H1 (cell line): Measurements from ENCODE around the gene ASTN2. TPM values are rescaled to one million over a fixed set of nuclear protein-coding genes. Genes with fewer than 3 reads are reported as not detected.

Experiments used
- CTCF ChIA-PET: fragments of 300-600 bp; sonication (Branson Sonifier 250); formaldehyde crosslinking; loops from one replicate; lab custom pipeline; 2021; ENCODE audit not compliant: partially characterized antibody; lab: Charles Lee
- POLR2A ChIA-PET: fragments of 300-600 bp; sonication (Branson Sonifier 250); formaldehyde crosslinking; loops from one replicate; lab custom pipeline; 2021; ENCODE audit warnings: inconsistent platforms; ENCODE audit not compliant: partially characterized antibody; lab: Charles Lee
- DNase-seq, 2 experiments: peaks; one replicate each; pipeline versions ENCODE4 v3.0.0 to v3.0.0-alpha.2; 2010 to 2022; ENCODE audit warnings: low spot score in 2 of 2, low read depth in 1 of 2, mixed read lengths in 1 of 2
- FAIRE-seq: peaks from 2 replicates; lab custom pipeline; 2011; peaks lifted over from hg19 to GRCh38; lab: Jason Lieb, UNC
- H2AFZ ChIP-seq: 2 replicates; pipeline ENCODE4 v1.8.1; 2012; ENCODE audit warnings: low read length, inconsistent platforms
- H2AK5ac ChIP-seq: 2 replicates; pipeline ENCODE4 v1.6.1; 2013; ENCODE audit warnings: low read depth, low read length
- H2BK120ac ChIP-seq: replicated peaks from 2 replicates; pipeline ENCODE3; 2013; ENCODE audit warnings: low read depth, low read length, inconsistent platforms
- H2BK12ac ChIP-seq: 2 replicates; pipeline ENCODE4 v1.6.1; 2013; ENCODE audit warnings: low read depth, low read length
- H2BK15ac ChIP-seq: 2 replicates; pipeline ENCODE4 v1.6.1; 2013; ENCODE audit warnings: low read length
- H2BK20ac ChIP-seq: 2 replicates; pipeline ENCODE4 v1.6.1; 2013; ENCODE audit warnings: low read length
- H2BK5ac ChIP-seq: 2 replicates; pipeline ENCODE4 v1.6.1; 2013; ENCODE audit warnings: low read depth, low read length
- H3K14ac ChIP-seq: 2 replicates; pipeline ENCODE4 v1.6.1; 2013; ENCODE audit warnings: inconsistent platforms; ENCODE audit not compliant: insufficient read length
- H3K18ac ChIP-seq: 2 replicates; pipeline ENCODE4 v1.6.1; 2013; ENCODE audit warnings: low read length; ENCODE audit errors: extremely low read depth
- H3K23ac ChIP-seq: 2 replicates; pipeline ENCODE4 v1.6.1; 2013; ENCODE audit warnings: inconsistent platforms; ENCODE audit not compliant: insufficient read length
- H3K23me2 ChIP-seq: 2 replicates; pipeline ENCODE4 v1.6.1; 2013; ENCODE audit warnings: low read depth, low read length
- H3K27ac ChIP-seq: 2 replicates; pipeline ENCODE4 v1.6.1; 2011; ENCODE audit warnings: low read depth, low read length, inconsistent platforms
- H3K27me3 ChIP-seq, 4 experiments: replicated peaks in 1 of 4; 1 replicate in 1 of 4; 2 replicates in 3 of 4; pipeline versions ENCODE4 v1.6.1 to v1.8.1; 2011 to 2013; ENCODE audit warnings: low read length in 3 of 4, mild to moderate bottlenecking in 3 of 4, inconsistent platforms in 2 of 4, mixed read lengths in 2 of 4, moderate library complexity in 1 of 4; ENCODE audit not compliant: control insufficient read depth in 3 of 4, insufficient read depth in 3 of 4; ENCODE audit errors: extremely low read depth in 1 of 4
- H3K36me3 ChIP-seq, 4 experiments: 2 replicates each; pipeline versions ENCODE4 v1.6.1 to v1.8.1; 2011 to 2013; ENCODE audit warnings: mild to moderate bottlenecking in 4 of 4, low read length in 3 of 4, moderate library complexity in 2 of 4, control low read depth in 1 of 4, inconsistent platforms in 1 of 4; ENCODE audit not compliant: insufficient read depth in 4 of 4, control insufficient read depth in 2 of 4
- H3K4ac ChIP-seq: replicated peaks from 2 replicates; pipeline ENCODE3; 2013; ENCODE audit warnings: low read length, low read depth, mixed read lengths, inconsistent platforms; ENCODE audit not compliant: insufficient read length
- H3K4me1 ChIP-seq, 4 experiments: replicated peaks in 1 of 4; 1 replicate in 1 of 4; 2 replicates in 3 of 4; pipeline versions ENCODE4 v1.6.1 to v1.8.1; 2011 to 2013; ENCODE audit warnings: low read length in 3 of 4, inconsistent platforms in 2 of 4, mixed read lengths in 1 of 4; ENCODE audit not compliant: insufficient read depth in 4 of 4, control insufficient read depth in 3 of 4
- H3K4me2 ChIP-seq, 2 experiments: 2 replicates each; pipeline versions ENCODE4 v1.6.1 to v1.8.1; 2011 to 2013; ENCODE audit warnings: low read depth in 2 of 2, low read length in 2 of 2, control low read depth in 1 of 2, inconsistent platforms in 1 of 2, mild to moderate bottlenecking in 1 of 2; ENCODE audit not compliant: insufficient read depth in 1 of 2
- H3K4me3 ChIP-seq, 4 experiments: fragments of 200-600, 300-600 bp in 1 of 4; sonication (generic), shearing (Covaris generic), sonication (Bioruptor Twin) in 1 of 4; 2 replicates each; pipeline versions ENCODE4 v1.5.1 to v1.8.1; 2011 to 2016; ENCODE audit warnings: low read length in 4 of 4, low read depth in 3 of 4, control low read depth in 2 of 4, inconsistent platforms in 2 of 4, mild to moderate bottlenecking in 2 of 4, mixed read lengths in 1 of 4, moderate library complexity in 1 of 4; ENCODE audit not compliant: insufficient read depth in 2 of 4; ENCODE audit errors: extremely low read depth in 1 of 4
- H3K56ac ChIP-seq: replicated peaks from 2 replicates; pipeline ENCODE3; 2013; ENCODE audit warnings: low read depth, mild to moderate bottlenecking, mixed read lengths, low read length, inconsistent platforms; ENCODE audit not compliant: insufficient read length
- H3K79me1 ChIP-seq: 2 replicates; pipeline ENCODE4 v1.6.1; 2013; ENCODE audit warnings: low read depth, low read length, control low read depth
- H3K79me2 ChIP-seq, 2 experiments: 2 replicates each; pipeline versions ENCODE4 v1.6.1 to v1.8.1; 2012 to 2013; ENCODE audit warnings: low read length in 2 of 2, mild to moderate bottlenecking in 2 of 2, inconsistent platforms in 1 of 2; ENCODE audit not compliant: insufficient read depth in 2 of 2, control insufficient read depth in 1 of 2
- H3K9ac ChIP-seq, 4 experiments: replicated peaks in 1 of 4; 1 replicate in 1 of 4; 2 replicates in 3 of 4; pipeline versions ENCODE4 v1.6.1 to v1.8.1; 2011 to 2013; ENCODE audit warnings: low read depth in 3 of 4, low read length in 3 of 4, control low read depth in 2 of 4, mild to moderate bottlenecking in 2 of 4, moderate library complexity in 2 of 4, inconsistent platforms in 1 of 4; ENCODE audit errors: extremely low read depth in 1 of 4
- H3K9me3 ChIP-seq, 2 experiments: 2 replicates each; pipeline versions ENCODE4 v1.6.1 to v1.8.1; 2012 to 2013; ENCODE audit warnings: mild to moderate bottlenecking in 2 of 2, moderate library complexity in 2 of 2, control low read depth in 1 of 2, inconsistent platforms in 1 of 2, low read depth in 1 of 2, low read length in 1 of 2, mixed read lengths in 1 of 2; ENCODE audit not compliant: insufficient read depth in 2 of 2
- H4K20me1 ChIP-seq, 2 experiments: replicated peaks in 1 of 2; 2 replicates each; pipeline versions ENCODE3 to v1.8.1; 2011 to 2013; ENCODE audit warnings: inconsistent platforms in 2 of 2, low read length in 2 of 2, mild to moderate bottlenecking in 1 of 2; ENCODE audit not compliant: insufficient read depth in 2 of 2, control insufficient read depth in 1 of 2
- H4K5ac ChIP-seq: 2 replicates; pipeline ENCODE4 v1.6.1; 2013; ENCODE audit warnings: low read length, low read depth, mixed read lengths, inconsistent platforms; ENCODE audit not compliant: insufficient read length
- H4K8ac ChIP-seq: 2 replicates; pipeline ENCODE4 v1.8.0; 2013; ENCODE audit warnings: mild to moderate bottlenecking, moderate library complexity, low read length, inconsistent platforms; ENCODE audit not compliant: insufficient read depth; ENCODE audit errors: extremely low read depth
- H4K91ac ChIP-seq: replicated peaks from 2 replicates; pipeline ENCODE3; 2013; ENCODE audit warnings: low read length, mixed read lengths, inconsistent platforms; ENCODE audit not compliant: insufficient read length
- BACH1 ChIP-seq: IDR thresholded peaks from 2 replicates; pipeline ENCODE4 v1.6.1; 2012; ENCODE audit warnings: low read length, improper control_type of control experiment
- CBX5 ChIP-seq: fragments of 300-800, 300-1000 bp; sonication (generic); IDR thresholded peaks from 2 replicates; pipeline ENCODE4 v1.7.1; 2016; ENCODE audit warnings: antibody characterized with exemption, low read length, low read depth
- E2F6 ChIP-seq: IDR thresholded peaks from 2 replicates; pipeline ENCODE4 v1.6.1; 2012; ENCODE audit warnings: inconsistent platforms
- MAX ChIP-seq: IDR thresholded peaks from 2 replicates; pipeline ENCODE4 v1.6.1; 2012; ENCODE audit warnings: inconsistent platforms
- POLR2A ChIP-seq, 2 experiments: IDR thresholded peaks; 1 replicate in 1 of 2; 2 replicates in 1 of 2; pipeline ENCODE4 v1.6.1; 2011; ENCODE audit warnings: low read depth in 2 of 2, low read length in 2 of 2, mild to moderate bottlenecking in 2 of 2; ENCODE audit errors: control extremely low read depth in 1 of 2
- RAD21 ChIP-seq, 2 experiments: IDR thresholded peaks in 1 of 2; conservative IDR thresholded peaks in 1 of 2; 2 replicates each; pipeline ENCODE4 v1.6.1; 2011; ENCODE audit warnings: low read depth in 2 of 2, low read length in 2 of 2, improper control_type of control experiment in 1 of 2, inconsistent platforms in 1 of 2, mild to moderate bottlenecking in 1 of 2, moderate library complexity in 1 of 2
- RFX5 ChIP-seq: IDR thresholded peaks from 2 replicates; pipeline ENCODE4 v1.6.1; 2011; ENCODE audit warnings: low read depth, low read length, improper control_type of control experiment, borderline replicate concordance
- SIN3A ChIP-seq, 2 experiments: IDR thresholded peaks in 1 of 2; conservative IDR thresholded peaks in 1 of 2; 2 replicates each; pipeline ENCODE4 v1.6.1; 2011 to 2012; ENCODE audit warnings: low read length in 2 of 2, improper control_type of control experiment in 1 of 2, low read depth in 1 of 2, mild to moderate bottlenecking in 1 of 2
- SP2 ChIP-seq: IDR thresholded peaks from 2 replicates; pipeline ENCODE4 v1.6.1; 2012; ENCODE audit warnings: mild to moderate bottlenecking, low read length, inconsistent platforms
- SP4 ChIP-seq: IDR thresholded peaks from 2 replicates; pipeline ENCODE4 v1.6.1; 2012; ENCODE audit warnings: low read length, inconsistent platforms
- TCF12 ChIP-seq: IDR thresholded peaks from 2 replicates; pipeline ENCODE4 v1.6.1; 2011; ENCODE audit warnings: low read depth, mild to moderate bottlenecking, low read length
- TEAD4 ChIP-seq: IDR thresholded peaks from 2 replicates; pipeline ENCODE4 v1.6.1; 2012; ENCODE audit warnings: low read depth, low read length, inconsistent platforms, mixed read lengths
- USF2 ChIP-seq: IDR thresholded peaks from 2 replicates; pipeline ENCODE4 v1.6.1; 2011; ENCODE audit warnings: low read length, improper control_type of control experiment
- WGBS, 2 experiments: shearing (Covaris generic) in 1 of 2; methylation state at CpG; one replicate each; pipeline versions ENCODE4 v1.1.6 to v1.1.7; 2013 to 2015; ENCODE audit warnings: low lambda C conversion rate in 2 of 2, mixed read lengths in 2 of 2, inconsistent platforms in 1 of 2, low coverage in 1 of 2, missing lambda C conversion rate in 1 of 2; ENCODE audit not compliant: insufficient replicate concordance in 2 of 2, insufficient coverage in 1 of 2, insufficient read length in 1 of 2; ENCODE audit errors: extremely low coverage in 1 of 2, missing lambda C conversion rate in 1 of 2; 5-methylcytosine and 5-hydroxymethylcytosine counted together
- polyA plus RNA-seq, 7 experiments: library from polyadenylated mRNA; depleted of rRNA in 3 of 7; stranded (reverse) in 5 of 7; unstranded in 2 of 7; fragments of >200 nt in 5 of 7; fragments of 200-250 nt in 2 of 7; gene quantifications; 1 replicate in 5 of 7; 2 replicates in 1 of 7; 4 replicates in 1 of 7; pipeline versions ENCODE4 v1.2.1 to v1.2.3, GENCODE V29; 2011 to 2013; ENCODE audit warnings: missing spikeins in 2 of 7, mixed read lengths in 2 of 7
- total RNA-seq: library from RNA; stranded (reverse); fragmentation: NEBNext Ultra II Directional; extraction: Animal tissue kit (Norgen Biotek cat#: 25700); gene quantifications from 2 replicates; pipeline ENCODE4 v1.2.1, GENCODE V29; 2021

The ASTN2 gene
- total and polyA plus RNA-seq, 2 of the 8 experiments (the other 6 are each of a cell fraction or from before 2014, with no cell fraction given): 8.2 to 13.7 TPM

GRCh38 chr9:116378873-116379272 lies 1036.0 kb downstream of the ASTN2 start:
- peaks cover 0 to 2% (median 0%) of the 10 kb centered on the region in 4 experiments; a peak in 1 of 8 replicates for H3K36me3 ChIP-seq
- CTCF ChIA-PET: interaction anchor here (0.8 to 1.6 kb wide), 3 partner anchors 13 to 225 kb away, joined by 3 read pairs; partner anchors contain the start of gene PAPPA
- TF ChIP-seq TEAD4 (no peak), POLR2A (IDR thresholded peaks at IDR 0.05; ENCODE audit: control extremely low read depth in 1 of 2, low read depth in 2 of 2, low read length in 2 of 2) (no peak), SP4 (no peak), SIN3A (conservative IDR thresholded peaks at IDR 0.05 in 1 of 2, IDR thresholded peaks at IDR 0.05 in 1 of 2; ENCODE audit: low read depth in 1 of 2, low read length in 2 of 2) (no peak), MAX (no peak), SP2 (no peak), CBX5 (no peak), USF2 (no peak), TCF12 (no peak), E2F6 (no peak), BACH1 (no peak), RAD21 (IDR thresholded peaks at IDR 0.05 in 1 of 2, conservative IDR thresholded peaks at IDR 0.05 in 1 of 2; ENCODE audit: low read depth in 2 of 2, low read length in 2 of 2) (no peak), RFX5 (no peak)

More at GRCh38 chr9:116378873-116379272, 1036.0 kb downstream of the ASTN2 start:
- no peak overlapping the region for H4K8ac ChIP-seq
- H3K79me1 ChIP-seq: no peaks in the 10 kb centered on the region
- no peak overlapping the region for H3K4ac ChIP-seq
- no peak overlapping the region for H2BK15ac ChIP-seq
- H3K4me3 ChIP-seq: no peak overlapping the region
- H4K20me1 ChIP-seq: no peaks in the 10 kb centered on the region
- no peak for DNase-seq
- H3K4me1 ChIP-seq: no peaks in the 10 kb centered on the region
- H2BK120ac ChIP-seq: no peak overlapping the region
- no peaks in the 10 kb centered on the region for H3K9me3 ChIP-seq
- no peak overlapping the region for H3K4me2 ChIP-seq
- no peaks in the 10 kb centered on the region for H3K27me3 ChIP-seq
- FAIRE-seq: no peak
- no peak overlapping the region for H3K14ac ChIP-seq
- no peak overlapping the region; a peak in 1 of 7 replicates for H3K9ac ChIP-seq
- no peaks in the 10 kb centered on the region for H3K79me2 ChIP-seq
- WGBS, 2 experiments: 82% methylated on average over 2 of the region's 2 CpGs; no CpG with 5 or more reads in 1 of the 2 experiments
- POLR2A ChIA-PET: interaction anchor here (1.3 kb wide), 1 partner anchor 10 kb away, joined by 3 read pairs; no protein-coding TSS in a partner anchor
- H2AFZ ChIP-seq: no peak overlapping the region
- H2AK5ac ChIP-seq: no peak overlapping the region
- no peak overlapping the region for H3K27ac ChIP-seq
- no peak overlapping the region for H4K5ac ChIP-seq
- no peak overlapping the region for H4K91ac ChIP-seq
- no peak overlapping the region for H3K23ac ChIP-seq
- no peak overlapping the region for H2BK20ac ChIP-seq
- H3K23me2 ChIP-seq: no peaks in the 10 kb centered on the region
- H3K18ac ChIP-seq: no peak overlapping the region
- H3K56ac ChIP-seq: no peak overlapping the region
- H2BK5ac ChIP-seq: no peak overlapping the region
- no peak overlapping the region for H2BK12ac ChIP-seq
